Gastrocnemius medialis (tissue), 4 donors: ENCODE measurements around the gene EPHB2. TPM values are rescaled to one million over a fixed set of nuclear protein-coding genes. Genes with fewer than 3 reads are reported as not detected.

Experiments used
- ATAC-seq, 2 donors: fragments of 150-250 bp; one replicate each; pipeline ENCODE4 v1.9.1; 2016
- DNase-seq, 2 donors: peaks; one replicate each; pipeline ENCODE4 v3.0.0-alpha.2; 2019
- H3K27ac ChIP-seq, 4 donors: fragments of 200-600 bp; sonication (generic); 1 replicate in 1 of 4; 2 replicates in 3 of 4; pipeline ENCODE4 v1.5.1; 2016 to 2018; ENCODE audit warnings: mild to moderate bottlenecking in 2 of 4, moderate library complexity in 1 of 4
- H3K27me3 ChIP-seq, 3 donors: fragments of 200-600 bp; sonication (generic) in 2 of 3; 1 replicate in 1 of 3; 2 replicates in 2 of 3; pipeline versions ENCODE4 v1.5.1 to v1.6.0; 2016 to 2019; ENCODE audit warnings: mild to moderate bottlenecking in 1 of 3, moderate library complexity in 1 of 3
- H3K36me3 ChIP-seq, 2 donors: fragments of 200-600 bp; sonication (generic) in 1 of 2; one replicate each; pipeline ENCODE4 v1.5.1; 2017 to 2018
- H3K4me1 ChIP-seq, 2 donors: fragments of 200-600 bp; sonication (generic) in 1 of 2; one replicate each; pipeline ENCODE4 v1.5.1; 2016 to 2017; ENCODE audit warnings: mild to moderate bottlenecking in 2 of 2
- H3K4me3 ChIP-seq, 4 donors: fragments of 200-600 bp; sonication (generic) in 3 of 4; 1 replicate in 1 of 4; 2 replicates in 3 of 4; pipeline ENCODE4 v1.5.1; 2016 to 2019; ENCODE audit warnings: mild to moderate bottlenecking in 2 of 4
- H3K9me3 ChIP-seq, 3 donors: fragments of 200-600 bp; sonication (generic) in 2 of 3; 1 replicate in 1 of 3; 2 replicates in 2 of 3; pipeline ENCODE4 v1.5.1; 2016 to 2019
- CTCF ChIP-seq, 5 experiments: fragments of 450-650 bp in 3 of 5; fragments of 200-600 bp in 2 of 5; sonication (generic) in 2 of 5; IDR thresholded peaks in 4 of 5; conservative IDR thresholded peaks in 1 of 5; 1 replicate in 4 of 5; 2 replicates in 1 of 5; pipeline ENCODE4 v1.5.1; 2016 to 2019; ENCODE audit warnings: antibody characterized with exemption in 5 of 5, mild to moderate bottlenecking in 3 of 5, moderate library complexity in 3 of 5
- POLR2A ChIP-seq, 2 donors: fragments of 450-650 bp; IDR thresholded peaks; one replicate each; pipeline ENCODE4 v1.6.1; 2017; ENCODE audit warnings: antibody characterized with exemption in 2 of 2, mild to moderate bottlenecking in 2 of 2, moderate library complexity in 2 of 2
- in situ Hi-C, 4 donors: fragments of 200-750 bp; cut with MboI; loops; one replicate each; pipeline versions ENCODE4 v1.15.0 to v1.8.0; 2017; ENCODE audit warnings: low sequenced_read_pairs in 4 of 4
- intact Hi-C: fragments of 100-400 bp; cut with DNase I; formaldehyde crosslinking; loops from one replicate; pipeline ENCODE4 v1.15.1; 2023; ENCODE audit warnings: low total_unique reads
- total RNA-seq, 4 donors: library from RNA; depleted of rRNA; stranded (reverse); fragments of >200 nt; gene quantifications; one replicate each; pipeline versions ENCODE4 v1.1.0 to v1.2.3, GENCODE V29; 2016

The EPHB2 gene
- total RNA-seq, 4 donors from 2014 or later = 0.07 to 0.58 (median 0.24) TPM; not detected in 1

- in situ Hi-C loops (no loop called here), intact Hi-C loops (no loop called here)
- H3K4me1 ChIP-seq = no peaks in the 10 kb centered on the region
- DNase-seq = no peak
- H3K27ac ChIP-seq = no peak overlapping the region
- no peak overlapping the region for H3K4me3 ChIP-seq
- ATAC-seq = no peak
- no peaks in the 10 kb centered on the region for H3K27me3 ChIP-seq
- TF ChIP-seq CTCF (IDR thresholded peaks at IDR 0.05 in 4 of 5, conservative IDR thresholded peaks at IDR 0.05 in 1 of 5) (no peak), POLR2A (IDR thresholded peaks at IDR 0.05) (no peak)
- no peaks in the 10 kb centered on the region for H3K9me3 ChIP-seq
- no peaks in the 10 kb centered on the region for H3K36me3 ChIP-seq
These were observed 101.6 kb downstream of the EPHB2 start for GRCh38 chr1:22812092-22812880.

- no peak for ATAC-seq
- Histone ChIP-seq H3K36me3 (no peaks in the 10 kb centered on the region), H3K4me3 (no peak overlapping the region), H3K27ac (no peak overlapping the region), H3K9me3 (no peaks in the 10 kb centered on the region), H3K27me3 (no peaks in the 10 kb centered on the region), H3K4me1 (no peaks in the 10 kb centered on the region)
- in situ Hi-C loops (no loop called here), intact Hi-C loops (no loop called here)
- DNase-seq = no peak
- TF ChIP-seq CTCF (IDR thresholded peaks at IDR 0.05 in 4 of 5, conservative IDR thresholded peaks at IDR 0.05 in 1 of 5) = no peak
- no peak for TF ChIP-seq POLR2A (IDR thresholded peaks at IDR 0.05)
These were observed 102.6 kb downstream of the EPHB2 start for GRCh38 chr1:22812993-22813790.

- intact Hi-C loops = no loop called here
- H3K36me3 ChIP-seq = no peaks in the 10 kb centered on the region
- H3K9me3 ChIP-seq = no peaks in the 10 kb centered on the region
- H3K27me3 ChIP-seq = no peaks in the 10 kb centered on the region
- no peak overlapping the region for H3K27ac ChIP-seq
- TF ChIP-seq POLR2A (IDR thresholded peaks at IDR 0.05) (no peak), CTCF (IDR thresholded peaks at IDR 0.05 in 4 of 5, conservative IDR thresholded peaks at IDR 0.05 in 1 of 5) (no peak)
- in situ Hi-C loops = no loop called here
- H3K4me3 ChIP-seq = no peak overlapping the region
- DNase-seq (no peak), ATAC-seq (no peak)
- H3K4me1 ChIP-seq = no peaks in the 10 kb centered on the region
These were observed 103.8 kb downstream of the EPHB2 start for GRCh38 chr1:22814176-22815042.

GRCh38 chr1:22815043-22815365 lies 104.4 kb downstream of the EPHB2 start:
- TF ChIP-seq POLR2A (IDR thresholded peaks at IDR 0.05) = no peak
- TF ChIP-seq CTCF (IDR thresholded peaks at IDR 0.05 in 4 of 5, conservative IDR thresholded peaks at IDR 0.05 in 1 of 5) = no peak
- Histone ChIP-seq H3K4me3 (no peak overlapping the region), H3K36me3 (no peaks in the 10 kb centered on the region), H3K9me3 (no peaks in the 10 kb centered on the region), H3K27ac (no peak overlapping the region), H3K4me1 (no peaks in the 10 kb centered on the region), H3K27me3 (no peaks in the 10 kb centered on the region)
- DNase-seq (no peak), ATAC-seq (no peak)
- intact Hi-C loops = no loop called here
- in situ Hi-C loops = no loop called here
